Islet precursor cell (in vitro differentiated cells): ENCODE results near the gene FOXK1.
"Not testable (repeated sequence)": the region's sequence is repeated elsewhere in the genome, so short reads cannot be mapped to it uniquely, and the experiment has no call there.

Source experiments
- DNase-seq: peaks from one replicate; pipeline ENCODE4 v3.0.0-alpha.2; 2018

Gene FOXK1

DNA sequence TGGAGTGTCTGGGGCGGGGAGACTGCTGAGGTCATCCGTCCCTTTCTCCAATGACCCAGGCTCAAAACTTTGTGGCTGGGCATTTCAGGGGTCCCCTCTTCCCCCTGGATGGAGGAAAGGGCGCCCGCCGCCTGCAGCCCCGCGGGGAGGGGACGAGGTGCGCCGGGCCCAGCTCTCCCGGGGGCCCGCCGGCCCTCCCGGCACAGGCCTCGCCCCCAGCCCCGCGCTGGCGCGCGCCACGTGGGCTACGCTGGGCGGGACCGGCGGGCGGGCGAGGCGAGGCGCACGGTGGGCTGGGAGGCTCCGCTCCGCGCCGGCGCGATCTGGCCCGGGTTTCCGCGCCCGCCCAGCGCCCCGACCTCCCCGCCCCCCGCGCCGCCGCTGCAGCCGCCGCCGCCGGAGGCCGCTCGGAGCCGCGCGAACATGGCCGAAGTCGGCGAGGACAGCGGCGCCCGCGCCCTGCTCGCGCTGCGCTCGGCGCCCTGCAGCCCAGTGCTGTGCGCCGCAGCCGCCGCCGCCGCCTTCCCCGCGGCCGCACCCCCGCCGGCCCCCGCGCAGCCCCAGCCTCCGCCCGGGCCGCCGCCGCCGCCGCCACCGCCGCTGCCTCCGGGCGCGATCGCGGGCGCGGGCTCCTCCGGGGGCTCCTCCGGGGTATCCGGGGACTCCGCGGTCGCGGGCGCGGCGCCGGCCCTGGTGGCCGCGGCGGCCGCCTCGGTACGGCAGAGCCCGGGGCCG is at the start of gene FOXK1:
Gene FOXK1 (plus strand): TSS at position 410 of the 735 bp plus-strand sequence. CDS start 14 bp downstream, at position 424.
- peak; percentile 67 for DNase-seq

DNA sequence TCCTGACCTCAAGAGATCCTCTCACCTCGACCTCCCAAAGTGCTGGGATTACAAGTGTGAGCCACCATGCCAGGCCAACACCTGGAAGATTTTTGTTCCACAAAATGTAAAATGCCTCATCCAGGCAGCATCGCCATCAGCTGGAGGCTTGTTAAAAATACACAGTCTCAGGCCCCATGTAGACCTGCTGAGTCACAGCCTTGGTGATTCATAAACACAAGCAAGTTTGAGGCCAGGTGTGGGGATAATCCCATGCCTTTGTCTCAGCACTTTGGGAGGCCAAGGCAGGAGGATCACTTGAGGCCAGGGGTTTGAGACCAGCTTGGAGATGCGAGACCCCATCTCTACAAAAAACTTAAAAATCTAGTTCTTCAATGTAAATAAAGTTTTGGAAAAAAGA is 49.1 kb upstream of the FOXK1 start:
- DNase-seq, result peak; percentile 63

- DNase-seq, result no peak
Measured at GRCh38 chr7:4634166-4634565, 47.9 kb upstream of the FOXK1 start.

DNA sequence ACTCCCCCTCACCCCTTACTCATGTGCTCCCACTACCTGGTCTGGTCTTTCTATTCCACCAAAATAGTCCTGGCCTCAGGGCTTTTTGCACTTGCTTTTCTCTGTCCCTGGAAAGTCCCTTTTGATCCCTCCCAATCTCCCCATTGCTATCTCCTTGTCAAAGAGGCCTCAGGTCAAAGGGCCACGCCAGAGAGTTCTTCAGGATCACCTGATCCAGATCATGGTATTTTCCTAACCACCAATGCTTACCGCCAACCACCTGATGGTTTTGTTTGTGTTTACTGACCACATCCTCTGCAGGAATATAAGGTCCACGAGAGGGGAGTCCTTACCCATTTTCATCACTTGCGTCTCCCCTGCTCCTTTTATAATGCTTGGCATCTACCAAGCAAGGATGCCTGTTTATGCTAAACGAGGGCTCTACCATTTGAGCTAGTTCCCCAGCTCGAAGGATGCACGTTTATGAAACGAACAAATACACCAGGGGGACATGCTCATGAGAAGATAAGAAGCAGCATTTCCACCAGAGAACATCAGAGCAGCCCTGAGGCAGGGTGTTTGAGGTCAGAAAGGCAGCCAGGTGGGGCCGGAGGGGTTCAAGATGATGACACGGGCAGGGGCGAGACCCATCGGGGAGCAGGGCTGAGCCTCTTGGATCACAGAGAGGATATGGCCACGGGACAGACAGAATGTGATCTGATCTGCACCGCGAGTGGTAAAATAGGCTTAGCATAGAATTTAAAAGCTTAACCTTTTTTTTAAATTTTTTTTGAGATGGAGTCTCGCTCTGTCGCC is 43.1 kb upstream of the FOXK1 start:
- DNase-seq, result peak; percentile 81

- no peak for DNase-seq
Measured at GRCh38 chr7:4641091-4641666, 40.9 kb upstream of the FOXK1 start.

DNA sequence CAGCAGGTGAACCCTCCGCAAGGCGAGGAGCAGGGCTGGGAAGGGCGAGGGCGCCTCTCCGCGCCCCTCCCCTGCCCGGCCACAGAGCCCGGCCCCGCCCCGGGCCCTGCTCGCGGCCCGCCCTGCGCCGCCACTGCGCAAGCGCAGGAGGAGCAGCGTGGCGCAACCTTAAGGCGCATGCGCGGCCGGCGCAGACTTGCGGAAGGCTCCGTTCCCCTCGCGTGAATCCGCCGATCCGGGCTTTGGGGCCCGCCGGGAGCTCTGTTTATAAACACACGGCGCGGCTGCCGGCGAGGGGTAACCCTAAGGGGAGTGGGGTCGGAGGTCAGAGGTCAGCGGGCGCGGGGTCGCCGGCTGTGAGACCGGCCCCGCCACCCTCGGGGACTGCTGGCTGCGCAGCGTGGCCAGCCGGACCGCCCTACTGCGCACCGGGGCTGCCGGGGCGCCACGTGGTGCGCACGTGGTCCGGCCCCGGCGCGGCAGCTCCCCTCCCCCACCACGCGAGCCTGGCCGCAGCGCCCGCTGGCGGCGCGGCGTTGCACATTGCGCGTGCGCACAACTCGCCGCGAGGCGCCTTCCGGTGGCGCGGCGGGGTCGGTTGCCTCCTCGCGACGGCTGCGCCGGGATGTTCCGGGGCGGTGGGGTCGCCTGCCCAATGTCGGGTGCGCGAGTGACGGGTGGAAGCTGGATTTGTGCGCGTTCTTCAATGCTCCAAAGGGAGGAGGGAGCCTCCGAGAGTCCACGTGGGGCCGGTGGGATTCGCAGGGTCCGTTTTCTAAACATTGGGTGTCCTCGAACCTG is 40.2 kb upstream of the FOXK1 start:
- peak; percentile 94 for DNase-seq

DNA sequence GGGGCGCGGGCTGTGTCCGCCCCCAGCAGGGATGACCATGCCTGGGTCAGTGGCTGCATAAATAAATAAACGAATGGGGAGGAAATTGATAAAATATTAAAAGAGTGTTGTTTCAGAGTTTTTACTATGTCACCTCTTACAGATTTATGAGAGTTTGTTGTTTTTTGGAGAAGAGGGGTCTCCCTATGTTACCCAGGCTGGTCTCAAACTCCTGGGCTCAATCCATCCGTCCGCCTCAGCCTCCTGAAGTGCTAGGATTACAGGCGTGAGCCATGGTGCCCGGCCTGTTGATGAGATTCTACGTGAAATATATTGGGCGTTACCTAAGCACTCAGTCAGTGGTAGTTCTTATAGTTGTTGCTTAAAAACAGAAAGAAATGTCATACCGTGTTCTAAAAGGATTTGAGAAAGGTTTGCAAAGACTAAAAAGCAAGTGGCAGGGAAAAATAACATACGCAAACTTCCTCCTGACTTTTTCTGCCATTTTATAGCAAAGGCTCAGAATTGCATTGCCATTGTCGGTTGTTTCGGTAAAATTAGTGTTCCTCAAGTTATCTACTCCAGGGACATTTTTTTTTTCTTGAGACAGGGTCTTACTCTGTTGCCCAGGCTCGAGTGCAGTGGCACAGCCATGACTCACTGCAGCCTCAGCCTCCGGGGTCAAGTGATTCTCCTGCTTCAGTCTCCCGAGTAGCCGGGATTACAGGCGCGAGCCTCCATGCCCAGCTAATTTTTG is 39.5 kb upstream of the FOXK1 start:
- DNase-seq, result no peak

- not testable (repeated sequence) for DNase-seq
Measured at GRCh38 chr7:4643204-4643471, 39.0 kb upstream of the FOXK1 start.

DNA sequence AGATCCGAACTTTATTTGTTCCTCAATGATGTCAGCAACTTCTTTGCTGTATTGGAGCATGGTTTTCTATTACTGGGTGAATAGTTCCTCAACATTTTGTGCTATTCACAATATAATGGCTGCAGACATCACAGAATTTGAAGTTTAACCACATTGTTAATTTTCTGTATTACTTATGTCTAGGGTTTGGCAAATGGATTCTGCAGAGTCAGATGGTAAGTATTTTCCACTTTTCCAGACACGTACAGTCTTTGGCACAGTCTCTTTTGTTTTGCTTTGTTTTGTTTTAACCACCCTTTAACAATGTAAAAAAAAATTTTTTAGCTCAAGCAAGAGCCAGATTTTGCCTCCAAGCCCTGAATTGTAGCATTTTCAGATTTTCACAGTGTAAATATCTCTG is 36.8 kb upstream of the FOXK1 start:
- no peak for DNase-seq

- no peak for DNase-seq
Measured at GRCh38 chr7:4648111-4648510, 34.0 kb upstream of the FOXK1 start.

DNA sequence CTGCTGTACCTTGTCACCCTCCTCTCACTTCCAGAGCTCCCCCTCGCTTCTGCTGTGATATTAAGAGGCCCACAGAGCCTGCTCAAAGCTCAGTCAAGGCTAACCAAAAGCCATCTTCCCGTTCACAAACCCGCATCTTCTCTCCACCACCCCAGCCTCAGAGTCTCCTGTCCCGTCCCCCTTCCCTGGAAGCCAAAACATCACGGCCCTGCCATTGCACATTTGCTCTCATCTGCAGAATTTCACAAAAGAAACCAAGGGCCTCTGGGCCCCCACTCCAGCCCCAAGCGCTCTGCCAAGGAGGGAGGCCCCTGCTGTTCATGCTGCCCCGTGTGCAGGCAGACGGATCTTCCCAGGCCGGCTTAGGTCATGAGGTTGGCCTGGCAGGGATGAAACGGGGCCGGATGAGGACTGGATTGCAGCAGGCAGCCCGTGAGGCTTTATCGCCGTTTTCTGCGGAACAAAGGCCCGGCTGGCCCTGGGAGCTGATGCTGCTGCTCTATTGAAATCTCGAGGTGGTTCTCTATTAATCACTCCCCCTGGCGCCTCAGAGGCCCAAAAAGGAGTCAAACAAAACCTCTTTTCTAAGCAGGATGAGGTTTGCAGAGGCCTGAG is 31.6 kb upstream of the FOXK1 start:
- DNase-seq, result no peak

GRCh38 chr7:4653771-4654170 is 28.3 kb upstream of the FOXK1 start:
- no peak for DNase-seq

GRCh38 chr7:4655311-4655710 is 26.8 kb upstream of the FOXK1 start:
- no peak for DNase-seq

DNA sequence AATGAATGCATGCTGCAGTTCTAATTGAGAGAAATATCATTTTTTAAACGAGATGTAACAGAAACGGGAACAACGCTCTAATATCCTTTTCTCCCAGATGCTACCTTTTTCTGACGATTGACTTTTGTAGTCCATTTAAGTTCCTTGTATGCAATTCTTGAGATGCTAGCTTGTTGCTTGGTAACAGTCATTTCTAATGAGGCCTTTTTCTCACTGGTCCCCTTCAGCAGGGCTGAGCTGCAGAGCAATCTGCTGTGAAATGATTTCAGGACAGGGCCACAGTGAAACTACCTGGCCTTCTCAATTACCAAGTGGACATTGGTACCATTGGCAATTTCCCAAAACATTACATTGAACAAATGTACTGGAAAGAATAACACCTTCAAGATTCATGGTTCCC is 26.2 kb upstream of the FOXK1 start:
- no peak for DNase-seq

- DNase-seq, result no peak
Measured at GRCh38 chr7:4657640-4658417, 24.3 kb upstream of the FOXK1 start.

- DNase-seq, result no peak
Measured at GRCh38 chr7:4659551-4660286, 22.4 kb upstream of the FOXK1 start.

- DNase-seq, result no peak
Measured at GRCh38 chr7:4661871-4662270, 20.2 kb upstream of the FOXK1 start.

DNA sequence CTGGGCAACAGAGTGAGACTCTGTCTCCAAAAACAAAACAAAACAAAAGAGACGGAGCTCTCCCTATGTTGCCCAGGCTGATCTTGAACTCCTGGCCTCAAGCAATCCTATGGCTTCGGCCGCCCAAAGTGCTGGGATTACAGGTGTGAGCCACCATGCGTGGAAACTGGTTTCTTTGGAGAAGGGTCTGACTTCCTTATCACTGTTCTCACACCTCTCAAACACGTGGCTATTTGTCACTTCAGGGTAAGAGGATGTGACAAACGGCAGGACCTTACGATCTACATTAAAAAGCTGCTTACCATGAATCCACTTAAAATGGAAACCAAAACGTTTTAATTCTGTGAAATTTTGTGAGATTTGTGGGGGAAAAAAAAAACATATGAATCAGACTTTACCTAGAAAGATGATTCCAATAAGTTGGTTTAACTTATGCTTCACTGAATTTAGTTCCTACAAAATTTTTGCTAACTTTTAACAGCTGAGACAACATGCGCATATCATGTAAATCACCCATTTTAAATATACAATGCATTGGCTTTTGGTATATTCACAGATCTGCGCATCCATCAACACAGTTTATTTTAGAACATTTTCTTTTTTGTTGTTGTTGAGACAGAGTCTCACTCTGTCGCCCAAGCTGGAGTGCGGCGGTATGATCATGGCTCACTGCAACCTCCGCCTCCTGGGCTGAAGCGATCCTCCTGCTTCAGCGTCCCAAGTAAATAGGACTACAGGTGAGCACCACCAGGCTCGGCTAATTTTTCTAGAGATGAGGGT is 18.7 kb upstream of the FOXK1 start:
- no peak for DNase-seq

DNA sequence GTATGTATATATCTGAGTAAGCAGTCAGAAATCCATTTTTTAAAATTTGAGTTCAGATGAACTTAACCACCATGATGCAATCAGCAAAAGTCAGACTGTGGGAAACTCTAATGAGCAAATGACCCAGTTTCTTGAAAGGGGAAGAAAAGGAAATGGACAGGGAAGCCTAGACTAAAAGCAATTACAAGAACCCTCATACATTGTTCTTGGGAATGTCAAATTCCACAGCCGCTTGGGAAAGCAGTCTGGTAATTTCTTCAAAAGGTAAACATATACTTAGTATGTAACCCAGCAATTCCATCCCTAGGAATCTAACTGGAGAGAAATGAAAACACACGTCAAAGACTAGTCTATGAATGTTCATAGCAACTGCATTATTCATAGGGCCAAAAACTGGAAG is 16.4 kb upstream of the FOXK1 start:
- no peak for DNase-seq
